Panc1 (cell line): ENCODE results near the gene CBY2.

ENCODE experiments used
- POLR2AphosphoS5 ChIP-seq: IDR thresholded peaks from 2 replicates; pipeline ENCODE4 v1.6.1; 2012; ENCODE audit warnings: mild to moderate bottlenecking, low read depth, low read length, moderate library complexity
- SIN3A ChIP-seq: IDR thresholded peaks from 2 replicates; pipeline ENCODE4 v1.6.1; 2012; ENCODE audit warnings: low read depth, mild to moderate bottlenecking, low read length, moderate library complexity, borderline replicate concordance; ENCODE audit not compliant: insufficient read depth
- TF ChIP-seq, protein P1 (sequence below): fragments of 450-650 bp; IDR thresholded peaks from 2 replicates; pipeline ENCODE4 v1.5.1; 2017; ENCODE audit warnings: mild to moderate bottlenecking

GRCh38 chr13:45688577-45688976, 13.5 kb upstream of the CBY2 start:
- no peak for TF ChIP-seq SIN3A
- no peak for TF ChIP-seq POLR2AphosphoS5
- TF ChIP-seq, protein P1, sequence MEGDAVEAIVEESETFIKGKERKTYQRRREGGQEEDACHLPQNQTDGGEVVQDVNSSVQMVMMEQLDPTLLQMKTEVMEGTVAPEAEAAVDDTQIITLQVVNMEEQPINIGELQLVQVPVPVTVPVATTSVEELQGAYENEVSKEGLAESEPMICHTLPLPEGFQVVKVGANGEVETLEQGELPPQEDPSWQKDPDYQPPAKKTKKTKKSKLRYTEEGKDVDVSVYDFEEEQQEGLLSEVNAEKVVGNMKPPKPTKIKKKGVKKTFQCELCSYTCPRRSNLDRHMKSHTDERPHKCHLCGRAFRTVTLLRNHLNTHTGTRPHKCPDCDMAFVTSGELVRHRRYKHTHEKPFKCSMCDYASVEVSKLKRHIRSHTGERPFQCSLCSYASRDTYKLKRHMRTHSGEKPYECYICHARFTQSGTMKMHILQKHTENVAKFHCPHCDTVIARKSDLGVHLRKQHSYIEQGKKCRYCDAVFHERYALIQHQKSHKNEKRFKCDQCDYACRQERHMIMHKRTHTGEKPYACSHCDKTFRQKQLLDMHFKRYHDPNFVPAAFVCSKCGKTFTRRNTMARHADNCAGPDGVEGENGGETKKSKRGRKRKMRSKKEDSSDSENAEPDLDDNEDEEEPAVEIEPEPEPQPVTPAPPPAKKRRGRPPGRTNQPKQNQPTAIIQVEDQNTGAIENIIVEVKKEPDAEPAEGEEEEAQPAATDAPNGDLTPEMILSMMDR = no peak
